ENCODE measurements around the gene CLNK. TPM values are rescaled to one million over a fixed set of nuclear protein-coding genes. Genes with fewer than 3 reads are reported as not detected.

The CLNK gene
- total RNA-seq, 2 experiments from 2014 or later, result 0.05 to 0.17 TPM

GRCh38 chr4:10496200-10496599 is 188.4 kb downstream of the CLNK start:
- Mint-ChIP-seq H3K27me3 (peaks cover 5% of the 10 kb centered on the region), H3K36me3 (ENCODE audit: low read depth) (no peaks in the 10 kb centered on the region), H3K4me1 (ENCODE audit: low read depth) (no peaks in the 10 kb centered on the region), H3K27ac (no peak overlapping the region), H3K4me3 (no peak overlapping the region), H3K9me3 (no peaks in the 10 kb centered on the region)
- intact Hi-C loops (cut with DNase I, micrococcal nuclease), result no loop called here
- H3K27me3 ChIP-seq (ENCODE audit: control insufficient read depth in 1 of 2, insufficient read depth in 2 of 2, low read length in 2 of 2), result peaks cover 0 to under 1% of the 10 kb centered on the region in 2 experiments
- no peaks in the 10 kb centered on the region for H3K4me1 ChIP-seq (ENCODE audit: insufficient read depth, low read length)
- CTCF ChIA-PET, result interaction anchor here (0.9 kb wide), 1 partner anchor 35 kb away, joined by 3 read pairs; no protein-coding TSS in a partner anchor
- H3K36me3 ChIP-seq (ENCODE audit: insufficient read depth, low read length), result no peaks in the 10 kb centered on the region
- TF ChIP-seq CTCF (IDR thresholded peaks at IDR 0.05), result no peak
- ATAC-seq (ENCODE audit: poor library complexity), result no peak
- H3K4me3 ChIP-seq (ENCODE audit: low read length), result no peak overlapping the region
- no peaks in the 10 kb centered on the region for H3K9me3 ChIP-seq (ENCODE audit: control insufficient read depth in 1 of 2, insufficient read depth in 1 of 2, low read length in 2 of 2)
- H3K27ac ChIP-seq (ENCODE audit: low read depth in 1 of 2, low read length in 2 of 2), result no peak overlapping the region
- POLR2A ChIA-PET, result no interaction called here
- DNase-seq, result no peak

GRCh38 chr4:10495651-10496050 is 188.9 kb downstream of the CLNK start:
- no peaks in the 10 kb centered on the region for H3K4me1 ChIP-seq (ENCODE audit: insufficient read depth, low read length)
- H3K36me3 Mint-ChIP-seq (ENCODE audit: low read depth), result no peaks in the 10 kb centered on the region
- H3K27me3 ChIP-seq (ENCODE audit: control insufficient read depth in 1 of 2, insufficient read depth in 2 of 2, low read length in 2 of 2), result peaks cover 0 to 2% of the 10 kb centered on the region in 2 experiments
- no peaks in the 10 kb centered on the region for H3K36me3 ChIP-seq (ENCODE audit: insufficient read depth, low read length)
- no peak overlapping the region for H3K4me3 Mint-ChIP-seq
- TF ChIP-seq CTCF (IDR thresholded peaks at IDR 0.05), result no peak
- no peak overlapping the region for H3K4me3 ChIP-seq (ENCODE audit: low read length)
- CTCF ChIA-PET, result interaction anchor here (0.9 kb wide), 1 partner anchor 35 kb away, joined by 3 read pairs; no protein-coding TSS in a partner anchor
- H3K9me3 Mint-ChIP-seq, result no peaks in the 10 kb centered on the region
- H3K4me1 Mint-ChIP-seq (ENCODE audit: low read depth), result no peaks in the 10 kb centered on the region
- peaks cover 5% of the 10 kb centered on the region for H3K27me3 Mint-ChIP-seq
- intact Hi-C loops (cut with DNase I, micrococcal nuclease), result no loop called here
- no peak overlapping the region for H3K27ac Mint-ChIP-seq
- ATAC-seq (ENCODE audit: poor library complexity) (no peak), DNase-seq (no peak)
- no peak overlapping the region for H3K27ac ChIP-seq (ENCODE audit: low read depth in 1 of 2, low read length in 2 of 2)
- H3K9me3 ChIP-seq (ENCODE audit: control insufficient read depth in 1 of 2, insufficient read depth in 1 of 2, low read length in 2 of 2), result no peaks in the 10 kb centered on the region
- POLR2A ChIA-PET, result no interaction called here

GRCh38 chr4:10492464-10492863 is 192.1 kb downstream of the CLNK start:
- ChIA-PET POLR2A (no interaction called here), CTCF (no interaction called here)
- H3K4me3 ChIP-seq (ENCODE audit: low read length), result no peak overlapping the region
- DNase-seq, result no peak
- H3K27ac ChIP-seq (ENCODE audit: low read depth in 1 of 2, low read length in 2 of 2), result no peak overlapping the region
- no peak for ATAC-seq (ENCODE audit: poor library complexity)
- intact Hi-C loops (cut with DNase I, micrococcal nuclease), result no loop called here
- no peak for TF ChIP-seq CTCF (IDR thresholded peaks at IDR 0.05)
- H3K9me3 Mint-ChIP-seq, result no peaks in the 10 kb centered on the region
- peaks cover 2 to 4% of the 10 kb centered on the region in 2 experiments for H3K27me3 ChIP-seq (ENCODE audit: control insufficient read depth in 1 of 2, insufficient read depth in 2 of 2, low read length in 2 of 2)
- no peak overlapping the region for H3K4me3 Mint-ChIP-seq
- H3K36me3 ChIP-seq (ENCODE audit: insufficient read depth, low read length), result no peaks in the 10 kb centered on the region
- H3K36me3 Mint-ChIP-seq (ENCODE audit: low read depth), result no peaks in the 10 kb centered on the region
- H3K4me1 ChIP-seq (ENCODE audit: insufficient read depth, low read length), result no peaks in the 10 kb centered on the region
- peaks cover 10% of the 10 kb centered on the region for H3K27me3 Mint-ChIP-seq
- H3K4me1 Mint-ChIP-seq (ENCODE audit: low read depth), result no peaks in the 10 kb centered on the region
- H3K9me3 ChIP-seq (ENCODE audit: control insufficient read depth in 1 of 2, insufficient read depth in 1 of 2, low read length in 2 of 2), result no peaks in the 10 kb centered on the region
- H3K27ac Mint-ChIP-seq, result no peak overlapping the region

Measured in CD4-positive, alpha-beta T cell (primary cell).